Stimulated activated CD4-positive, alpha-beta T cell treated with anti-CD3 and anti-CD28 coated beads, Interleukin-12 subunit alpha, Interleukin-12 subunit beta, amount 100 ng/mL, for 48 hours (primary cell): ENCODE data around the gene SLC35F6.

Experiments
- DNase-seq, 3 donors: peaks; one replicate each; pipeline ENCODE4 v3.0.0-alpha.2; 2020; ENCODE audit warnings: low read depth in 2 of 3, low spot score in 1 of 3

SLC35F6 gene

DNA sequence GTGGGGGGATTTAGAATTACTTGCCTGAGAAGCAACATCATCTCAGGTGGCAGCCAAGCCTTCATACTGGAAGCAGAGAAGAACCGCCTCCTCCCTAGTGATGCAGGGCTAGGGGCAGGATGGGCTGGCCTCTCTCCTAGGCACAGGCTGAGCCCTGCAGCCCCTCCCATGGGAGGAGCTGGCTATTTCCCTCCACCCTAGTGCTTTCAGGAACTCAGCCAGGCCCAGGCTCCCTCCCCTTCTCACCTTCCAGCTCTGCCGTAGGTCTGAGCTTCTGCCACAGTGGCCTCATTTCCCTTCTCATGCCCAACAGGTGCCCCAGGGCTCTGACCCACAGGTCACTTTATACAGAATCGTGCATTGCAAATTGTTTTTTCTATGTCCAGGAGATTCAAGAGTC lies 52.8 kb downstream of the SLC35F6 start:
- DNase-seq = no peak

DNA sequence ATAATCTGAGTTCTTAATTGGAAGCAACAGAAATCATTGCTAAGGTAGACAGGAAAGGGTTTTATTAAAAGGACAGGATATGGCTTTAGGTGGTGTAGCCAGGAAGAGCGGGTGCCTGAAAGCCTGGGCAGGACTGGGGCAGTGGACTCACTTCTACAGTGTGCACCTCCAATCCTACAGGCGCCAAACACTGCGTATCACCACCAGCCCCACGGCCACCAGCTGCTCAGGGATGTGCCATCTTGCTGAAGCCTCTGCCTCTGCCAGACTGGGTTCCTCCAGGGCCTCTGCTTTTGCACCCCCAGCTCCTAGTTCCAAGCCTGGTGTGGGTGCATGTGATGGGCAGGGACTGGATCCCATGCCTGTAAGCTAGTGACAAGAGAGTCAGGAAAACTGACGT lies 54.2 kb downstream of the SLC35F6 start:
- no peak for DNase-seq

DNA sequence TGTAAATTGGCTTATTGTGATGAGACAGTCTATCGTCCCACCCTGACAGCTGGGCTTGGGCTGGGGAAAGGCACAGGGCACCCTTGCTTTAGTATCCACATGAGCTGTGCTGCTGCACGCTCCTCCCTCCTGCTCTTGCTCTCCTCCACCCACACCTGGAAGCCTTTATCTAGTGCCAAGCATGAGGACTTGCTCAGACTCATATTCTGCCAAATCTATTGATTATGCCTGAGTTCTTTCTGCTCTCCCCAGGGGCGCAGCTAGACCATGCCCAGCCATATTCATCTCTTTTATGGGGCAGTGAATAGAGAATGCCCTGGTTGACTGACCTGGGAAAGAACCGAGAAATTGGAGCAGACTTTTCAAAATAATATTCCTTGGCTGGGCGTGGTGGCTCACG lies 54.9 kb downstream of the SLC35F6 start:
- no peak for DNase-seq

DNA sequence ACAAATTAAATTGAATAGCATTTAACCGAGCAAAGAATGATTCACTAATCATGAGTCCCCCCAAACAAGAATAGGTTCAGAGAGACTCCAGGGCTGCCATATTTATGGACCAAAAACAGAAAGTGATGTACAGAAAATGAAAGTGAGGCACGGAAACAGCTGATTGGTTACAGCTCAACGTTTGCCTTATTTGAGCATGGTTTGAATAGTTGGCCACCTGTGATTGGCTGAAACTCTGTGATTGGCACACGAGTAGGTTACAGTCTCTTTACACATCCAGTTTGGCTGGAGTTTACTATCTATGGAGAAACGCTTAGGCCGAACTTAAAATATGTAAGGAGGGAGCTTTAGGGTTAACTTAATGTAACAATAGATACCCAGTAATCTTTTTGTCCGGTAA lies 56.8 kb downstream of the SLC35F6 start:
- no peak for DNase-seq

DNA sequence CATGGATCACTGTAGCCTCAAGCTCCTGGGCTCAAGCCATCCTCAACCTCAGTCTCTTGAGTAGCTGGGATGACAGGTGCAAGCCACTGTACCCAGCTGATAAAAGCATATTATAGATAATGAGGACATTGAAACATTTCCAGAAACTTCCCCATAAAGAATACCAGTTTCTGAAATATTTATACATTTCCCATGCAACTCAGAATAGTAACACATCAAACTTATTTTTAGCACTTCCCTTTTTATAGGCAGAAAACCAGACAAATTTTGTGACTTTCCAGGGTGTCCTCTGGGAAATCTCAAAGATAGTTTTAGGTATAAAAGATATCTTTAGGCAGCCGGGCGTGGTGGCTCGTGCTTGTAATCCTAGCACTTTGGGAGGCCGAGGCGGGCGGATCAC lies 58.8 kb downstream of the SLC35F6 start:
- DNase-seq = no peak
